BLaER1 (cell line): ENCODE data around the gene DNMT1.

Experiments used
- H3K27ac ChIP-seq: shearing (Covaris generic); formaldehyde crosslinking; 2 replicates; pipeline ENCODE4 v1.8.1; 2022
- H3K27me3 ChIP-seq: shearing (Covaris generic); formaldehyde crosslinking; 2 replicates; pipeline ENCODE4 v1.8.1; 2022
- H3K36me3 ChIP-seq: shearing (Covaris generic); formaldehyde crosslinking; 2 replicates; pipeline ENCODE4 v1.8.1; 2022
- H3K4me1 ChIP-seq: shearing (Covaris generic); formaldehyde crosslinking; 2 replicates; pipeline ENCODE4 v1.8.1; 2022
- H3K4me2 ChIP-seq: shearing (Covaris generic); formaldehyde crosslinking; 2 replicates; pipeline ENCODE4 v1.8.1; 2022
- H3K4me3 ChIP-seq: shearing (Covaris generic); formaldehyde crosslinking; 2 replicates; pipeline ENCODE4 v1.8.1; 2022
- H3K9ac ChIP-seq: shearing (Covaris generic); formaldehyde crosslinking; 2 replicates; pipeline ENCODE4 v1.8.1; 2022
- H3K9me3 ChIP-seq: shearing (Covaris generic); formaldehyde crosslinking; 2 replicates; pipeline ENCODE4 v1.8.1; 2022
- H4K20me1 ChIP-seq: shearing (Covaris generic); formaldehyde crosslinking; 2 replicates; pipeline ENCODE4 v1.8.1; 2022
- Cebpa-rat ChIP-seq: shearing (Covaris generic); IDR thresholded peaks from 2 replicates; pipeline ENCODE4 v1.8.1; 2022

The DNMT1 gene

GRCh38 chr19:10107817-10108367 lies 86.9 kb downstream of the DNMT1 start:
- H4K20me1 ChIP-seq: peaks cover 9% of the 10 kb centered on the region; the same call in 1 of the 2 replicates

GRCh38 chr19:10107254-10107653 lies 87.5 kb downstream of the DNMT1 start:
- TF ChIP-seq Cebpa-rat: no peak
- Histone ChIP-seq H3K4me3 (peak overlapping the region; percentile 85), H3K9me3 (no peaks in the 10 kb centered on the region), H3K9ac (peak overlapping the region; percentile 96), H3K4me1 (peaks cover 90% of the 10 kb centered on the region), H3K27me3 (no peaks in the 10 kb centered on the region), H3K36me3 (peaks cover 45% of the 10 kb centered on the region), H4K20me1 (peaks cover 3% of the 10 kb centered on the region; the same call in 1 of the 2 replicates), H3K27ac (peak overlapping the region; percentile 98), H3K4me2 (peak overlapping the region; percentile 97)

More at GRCh38 chr19:10107817-10108367, 86.9 kb downstream of the DNMT1 start:
- H3K36me3 ChIP-seq: peaks cover 45% of the 10 kb centered on the region
- TF ChIP-seq Cebpa-rat: no peak
- peak overlapping the region; percentile 98 for H3K27ac ChIP-seq
- peaks cover 90% of the 10 kb centered on the region for H3K4me1 ChIP-seq
- H3K27me3 ChIP-seq: no peaks in the 10 kb centered on the region
- H3K9ac ChIP-seq: peak overlapping the region; percentile 96
- H3K9me3 ChIP-seq: no peaks in the 10 kb centered on the region
- peak overlapping the region; percentile 85 for H3K4me3 ChIP-seq
- H3K4me2 ChIP-seq: peak overlapping the region; percentile 97

- Histone ChIP-seq H3K36me3 (peaks cover 42% of the 10 kb centered on the region), H3K4me3 (peak within 1 kb of the TSS; percentile 85), H3K9ac (peak within 1 kb of the TSS; percentile 96), H4K20me1 (no peaks in the 10 kb centered on the region), H3K4me1 (peaks cover 92% of the 10 kb centered on the region), H3K9me3 (no peaks in the 10 kb centered on the region), H3K4me2 (peak within 1 kb of the TSS; percentile 97), H3K27ac (peak within 1 kb of the TSS; percentile 98), H3K27me3 (no peaks in the 10 kb centered on the region)
- TF ChIP-seq Cebpa-rat: no peak
Measured at GRCh38 chr19:10106100-10106936, 88.4 kb downstream of the DNMT1 start, which contains the start of gene PPAN. Gene PPAN (plus strand): TSS chr19:10106362. CDS start chr19:10106395, 33 bp downstream.

- Histone ChIP-seq H4K20me1 (no peaks in the 10 kb centered on the region), H3K4me3 (peak overlapping the region; percentile 85), H3K4me2 (peak overlapping the region; percentile 97), H3K27me3 (no peaks in the 10 kb centered on the region), H3K27ac (peak overlapping the region; percentile 98), H3K36me3 (peaks cover 35% of the 10 kb centered on the region), H3K9ac (peak overlapping the region; percentile 96), H3K4me1 (peaks cover 92% of the 10 kb centered on the region), H3K9me3 (no peaks in the 10 kb centered on the region)
- TF ChIP-seq Cebpa-rat: no peak
Measured at GRCh38 chr19:10105509-10106099, 89.1 kb downstream of the DNMT1 start.

GRCh38 chr19:10104665-10105508 lies 89.9 kb downstream of the DNMT1 start:
- H3K36me3 ChIP-seq: peaks cover 28% of the 10 kb centered on the region
- H3K27me3 ChIP-seq: no peaks in the 10 kb centered on the region
- H3K27ac ChIP-seq: peak overlapping the region; percentile 98
- no peak for TF ChIP-seq Cebpa-rat
- no peaks in the 10 kb centered on the region for H3K9me3 ChIP-seq
- H4K20me1 ChIP-seq: no peaks in the 10 kb centered on the region
- peak overlapping the region; percentile 85; the same call in 1 of the 2 replicates for H3K4me3 ChIP-seq
- H3K9ac ChIP-seq: peak overlapping the region; percentile 96
- H3K4me1 ChIP-seq: peaks cover 91% of the 10 kb centered on the region
- H3K4me2 ChIP-seq: peak overlapping the region; percentile 97

- peak overlapping the region; percentile 97 for H3K4me2 ChIP-seq
- no peak overlapping the region for H3K9ac ChIP-seq
- no peaks in the 10 kb centered on the region for H4K20me1 ChIP-seq
- no peaks in the 10 kb centered on the region for H3K27me3 ChIP-seq
- H3K36me3 ChIP-seq: peaks cover 20% of the 10 kb centered on the region
- TF ChIP-seq Cebpa-rat: no peak
- H3K27ac ChIP-seq: peak overlapping the region; percentile 98
- no peaks in the 10 kb centered on the region for H3K9me3 ChIP-seq
- no peak overlapping the region for H3K4me3 ChIP-seq
- H3K4me1 ChIP-seq: peaks cover 84% of the 10 kb centered on the region
Measured at GRCh38 chr19:10104130-10104513, 90.6 kb downstream of the DNMT1 start.

GRCh38 chr19:10102787-10103236 lies 91.9 kb downstream of the DNMT1 start:
- Histone ChIP-seq H3K27ac (peak overlapping the region; percentile 85), H3K9me3 (no peaks in the 10 kb centered on the region), H3K4me1 (peaks cover 81% of the 10 kb centered on the region), H3K27me3 (no peaks in the 10 kb centered on the region), H4K20me1 (no peaks in the 10 kb centered on the region), H3K36me3 (peaks cover 7% of the 10 kb centered on the region), H3K9ac (peak overlapping the region; percentile 44), H3K4me3 (no peak overlapping the region), H3K4me2 (peak overlapping the region; percentile 63)
- no peak for TF ChIP-seq Cebpa-rat

- no peak overlapping the region for H3K4me3 ChIP-seq
- peak overlapping the region; percentile 56 for H3K27ac ChIP-seq
- no peak overlapping the region for H3K9ac ChIP-seq
- peaks cover 86% of the 10 kb centered on the region for H3K4me1 ChIP-seq
- no peaks in the 10 kb centered on the region for H3K27me3 ChIP-seq
- no peaks in the 10 kb centered on the region for H3K9me3 ChIP-seq
- H3K36me3 ChIP-seq: no peaks in the 10 kb centered on the region
- H3K4me2 ChIP-seq: peak overlapping the region; percentile 63
- H4K20me1 ChIP-seq: no peaks in the 10 kb centered on the region
- TF ChIP-seq Cebpa-rat: no peak
Measured at GRCh38 chr19:10100163-10100785, 94.5 kb downstream of the DNMT1 start.

GRCh38 chr19:10096615-10096963 lies 98.2 kb downstream of the DNMT1 start:
- Histone ChIP-seq H3K4me3 (peak overlapping the region; percentile 61), H3K27ac (peak overlapping the region; percentile 86), H3K4me2 (peak overlapping the region; percentile 87), H3K4me1 (peaks cover 61% of the 10 kb centered on the region), H3K9ac (peak overlapping the region; percentile 79), H3K36me3 (peaks cover 24% of the 10 kb centered on the region), H3K27me3 (no peaks in the 10 kb centered on the region), H4K20me1 (no peaks in the 10 kb centered on the region), H3K9me3 (no peaks in the 10 kb centered on the region)
- TF ChIP-seq Cebpa-rat: no peak
